ENCODE results near the gene FKBP3. TPM values are rescaled to one million over a fixed set of nuclear protein-coding genes. Genes with fewer than 3 reads are reported as not detected.

The FKBP3 gene
- total and polyA plus RNA-seq, 2 donors (not counting 1 experiment from before 2014, with no cell fraction given) = 18.5 to 58.7 TPM

- no peaks in the 10 kb centered on the region for H3K9me3 Mint-ChIP-seq (ENCODE audit: insufficient read depth)
- ChIA-PET POLR2A (no interaction called here), CTCF (no interaction called here)
- H3K27me3 ChIP-seq (replicated peaks in 1 of 4; ENCODE audit: control extremely low read depth in 1 of 4, control insufficient read depth in 3 of 4, insufficient read depth in 4 of 4, low read length in 3 of 4) = no peaks in the 10 kb centered on the region
- H3K36me3 ChIP-seq (replicated peaks in 1 of 2; ENCODE audit: control extremely low read depth in 1 of 2, control insufficient read depth in 1 of 2, extremely low read depth in 1 of 2, insufficient read depth in 2 of 2, low read length in 1 of 2) = no peaks in the 10 kb centered on the region
- no peaks in the 10 kb centered on the region for H3K79me2 ChIP-seq (ENCODE audit: control insufficient read depth, insufficient read depth, low read length)
- intact Hi-C loops (cut with micrococcal nuclease) = no loop called here
- no peak overlapping the region for H3K27ac ChIP-seq (ENCODE audit: low read length in 2 of 2)
- H3K27me3 Mint-ChIP-seq = no peaks in the 10 kb centered on the region
- H3K4me2 ChIP-seq (replicated peaks; ENCODE audit: low read depth, low read length, poor library complexity, severe bottlenecking) = no peak overlapping the region
- H3K9ac ChIP-seq (ENCODE audit: low read length) = no peak overlapping the region
- no CpG with 5 or more reads among the region's 3 CpGs for WGBS (ENCODE audit: insufficient coverage)
- H2AFZ ChIP-seq (ENCODE audit: insufficient read depth, low read depth, low read length, poor library complexity, severe bottlenecking) = no peak overlapping the region
- TF ChIP-seq EZH2 (IDR thresholded peaks at IDR 0.05; ENCODE audit: borderline replicate concordance, insufficient read depth, low read depth, low read length, poor library complexity, severe bottlenecking) (no peak), CTCF (IDR thresholded peaks at IDR 0.05) (no peak)
- H3K27ac Mint-ChIP-seq = no peak overlapping the region
- DNase-seq (no peak), ATAC-seq (ENCODE audit: low read depth) (no peak)
- no peak overlapping the region for H3K4me3 ChIP-seq (ENCODE audit: control extremely low read depth in 1 of 5, extremely low read depth in 1 of 5, insufficient read depth in 1 of 5, low read depth in 2 of 5, low read length in 4 of 5)
- no peak overlapping the region for H3K4me3 Mint-ChIP-seq
- H3K4me1 Mint-ChIP-seq = peaks cover 2% of the 10 kb centered on the region
- no peaks in the 10 kb centered on the region for H4K20me1 ChIP-seq (ENCODE audit: control insufficient read depth, insufficient read depth, low read length, poor library complexity, severe bottlenecking)
- no peaks in the 10 kb centered on the region for H3K9me3 ChIP-seq (ENCODE audit: control extremely low read depth in 1 of 3, control insufficient read depth in 2 of 3, insufficient read depth in 1 of 3, low read length in 2 of 3)
- no peaks in the 10 kb centered on the region for H3K4me1 ChIP-seq (ENCODE audit: control insufficient read depth in 2 of 2, insufficient read depth in 2 of 2, low read length in 2 of 2)
Observed at GRCh38 chr14:45181806-45182205, 47.5 kb upstream of the FKBP3 start.

GRCh38 chr14:45181329-45181728, 47.0 kb upstream of the FKBP3 start:
- Mint-ChIP-seq H3K27ac (no peak overlapping the region), H3K9me3 (ENCODE audit: insufficient read depth) (no peaks in the 10 kb centered on the region), H3K27me3 (no peaks in the 10 kb centered on the region), H3K4me3 (no peak overlapping the region), H3K4me1 (peaks cover 2% of the 10 kb centered on the region)
- no CpG with 5 or more reads among the region's 5 CpGs for WGBS (ENCODE audit: insufficient coverage)
- Histone ChIP-seq H3K27me3 (replicated peaks in 1 of 4; ENCODE audit: control extremely low read depth in 1 of 4, control insufficient read depth in 3 of 4, insufficient read depth in 4 of 4, low read length in 3 of 4) (no peaks in the 10 kb centered on the region), H2AFZ (ENCODE audit: insufficient read depth, low read depth, low read length, poor library complexity, severe bottlenecking) (no peak overlapping the region), H3K79me2 (ENCODE audit: control insufficient read depth, insufficient read depth, low read length) (no peaks in the 10 kb centered on the region), H3K27ac (ENCODE audit: low read length in 2 of 2) (no peak overlapping the region), H3K4me1 (ENCODE audit: control insufficient read depth in 2 of 2, insufficient read depth in 2 of 2, low read length in 2 of 2) (no peaks in the 10 kb centered on the region), H3K4me3 (ENCODE audit: control extremely low read depth in 1 of 5, extremely low read depth in 1 of 5, insufficient read depth in 1 of 5, low read depth in 2 of 5, low read length in 4 of 5) (no peak overlapping the region), H3K9ac (ENCODE audit: low read length) (no peak overlapping the region), H3K9me3 (ENCODE audit: control extremely low read depth in 1 of 3, control insufficient read depth in 2 of 3, insufficient read depth in 1 of 3, low read length in 2 of 3) (no peaks in the 10 kb centered on the region), H3K36me3 (replicated peaks in 1 of 2; ENCODE audit: control extremely low read depth in 1 of 2, control insufficient read depth in 1 of 2, extremely low read depth in 1 of 2, insufficient read depth in 2 of 2, low read length in 1 of 2) (no peaks in the 10 kb centered on the region), H3K4me2 (replicated peaks; ENCODE audit: low read depth, low read length, poor library complexity, severe bottlenecking) (no peak overlapping the region), H4K20me1 (ENCODE audit: control insufficient read depth, insufficient read depth, low read length, poor library complexity, severe bottlenecking) (no peaks in the 10 kb centered on the region)
- no peak for ATAC-seq (ENCODE audit: low read depth)
- TF ChIP-seq CTCF (IDR thresholded peaks at IDR 0.05) = no peak
- no peak for TF ChIP-seq EZH2 (IDR thresholded peaks at IDR 0.05; ENCODE audit: borderline replicate concordance, insufficient read depth, low read depth, low read length, poor library complexity, severe bottlenecking)
- POLR2A ChIA-PET = no interaction called here
- DNase-seq = no peak
- CTCF ChIA-PET = no interaction called here
- intact Hi-C loops (cut with micrococcal nuclease) = no loop called here
